HEK293 (cell line): Measurements from ENCODE around the gene CENPM.

Experiments
- CTCF ChIA-PET: fragments of 350-600 bp; formaldehyde crosslinking; extraction: SDS; loops from one replicate; lab custom pipeline; 2021; ENCODE audit warnings: antibody characterized with exemption; lab: Yijun Ruan, JAX
- POLR2A ChIA-PET: fragments of 300-600 bp; formaldehyde crosslinking; extraction: SDS; loops from one replicate; lab custom pipeline; 2020; ENCODE audit warnings: antibody characterized with exemption, inconsistent platforms; lab: Yijun Ruan, JAX
- H3K27ac ChIP-seq: fragments of 200-500 bp; sonication (Bioruptor generic); 2 replicates; pipeline ENCODE4 v1.5.1; 2014; ENCODE audit warnings: low read depth, low read length, control low read depth, inconsistent platforms; ENCODE audit errors: extremely low read depth
- H3K36me3 ChIP-seq, 2 experiments: fragments of 200-500 bp in 1 of 2; sonication (Bioruptor generic) in 1 of 2; 1 replicate in 1 of 2; 2 replicates in 1 of 2; pipeline ENCODE4 v1.5.1; 2014 to 2017; ENCODE audit warnings: inconsistent platforms in 2 of 2, low read length in 2 of 2; ENCODE audit not compliant: control insufficient read depth in 2 of 2, insufficient read depth in 1 of 2
- H3K4me1 ChIP-seq: fragments of 200-500 bp; sonication (Bioruptor generic); 2 replicates; pipeline ENCODE4 v1.5.1; 2014; ENCODE audit warnings: mild to moderate bottlenecking, low read length, inconsistent platforms; ENCODE audit not compliant: control insufficient read depth, insufficient read depth
- H3K4me3 ChIP-seq: 2 replicates; pipeline ENCODE4 v1.5.1; 2011; ENCODE audit warnings: low read depth, mild to moderate bottlenecking, control low read depth, low read length, moderate library complexity
- H3K9me3 ChIP-seq: fragments of 200-500 bp; sonication (Bioruptor generic); 2 replicates; pipeline ENCODE4 v1.5.1; 2014; ENCODE audit warnings: low read depth, low read length, inconsistent platforms; ENCODE audit not compliant: control insufficient read depth, insufficient read depth
- GLIS2 ChIP-seq: fragments of 450-650 bp; formaldehyde crosslinking; IDR thresholded peaks from 2 replicates; pipeline ENCODE4 v1.5.1; 2016; ENCODE audit warnings: missing biosample characterization, missing genetic modification characterization
- TRIM28 ChIP-seq: IDR thresholded peaks from 2 replicates; pipeline ENCODE4 v1.6.1; 2011; ENCODE audit warnings: low read length, control low read depth, borderline replicate concordance
- ZBTB11 ChIP-seq: fragments of 450-650 bp; formaldehyde crosslinking; conservative IDR thresholded peaks from 2 replicates; pipeline ENCODE4 v1.5.1; 2016; ENCODE audit warnings: low read depth, missing biosample characterization, missing genetic modification characterization
- ZBTB49 ChIP-seq: fragments of 450-650 bp; formaldehyde crosslinking; IDR thresholded peaks from 2 replicates; pipeline ENCODE4 v1.5.1; 2016; ENCODE audit warnings: missing biosample characterization, missing genetic modification characterization, low read depth
- ZBTB6 ChIP-seq: fragments of 450-650 bp; formaldehyde crosslinking; IDR thresholded peaks from 2 replicates; pipeline ENCODE4 v1.5.1; 2017; ENCODE audit warnings: missing biosample characterization, missing genetic modification characterization
- ZBTB7A ChIP-seq: fragments of 450-650 bp; formaldehyde crosslinking; IDR thresholded peaks from 2 replicates; pipeline ENCODE4 v1.5.1; 2016; ENCODE audit warnings: low read depth, missing biosample characterization, missing genetic modification characterization
- ZNF121 ChIP-seq: fragments of 450-650 bp; formaldehyde crosslinking; IDR thresholded peaks from 2 replicates; pipeline ENCODE4 v1.5.1; 2016; ENCODE audit warnings: missing biosample characterization, missing genetic modification characterization

Gene CENPM

DNA sequence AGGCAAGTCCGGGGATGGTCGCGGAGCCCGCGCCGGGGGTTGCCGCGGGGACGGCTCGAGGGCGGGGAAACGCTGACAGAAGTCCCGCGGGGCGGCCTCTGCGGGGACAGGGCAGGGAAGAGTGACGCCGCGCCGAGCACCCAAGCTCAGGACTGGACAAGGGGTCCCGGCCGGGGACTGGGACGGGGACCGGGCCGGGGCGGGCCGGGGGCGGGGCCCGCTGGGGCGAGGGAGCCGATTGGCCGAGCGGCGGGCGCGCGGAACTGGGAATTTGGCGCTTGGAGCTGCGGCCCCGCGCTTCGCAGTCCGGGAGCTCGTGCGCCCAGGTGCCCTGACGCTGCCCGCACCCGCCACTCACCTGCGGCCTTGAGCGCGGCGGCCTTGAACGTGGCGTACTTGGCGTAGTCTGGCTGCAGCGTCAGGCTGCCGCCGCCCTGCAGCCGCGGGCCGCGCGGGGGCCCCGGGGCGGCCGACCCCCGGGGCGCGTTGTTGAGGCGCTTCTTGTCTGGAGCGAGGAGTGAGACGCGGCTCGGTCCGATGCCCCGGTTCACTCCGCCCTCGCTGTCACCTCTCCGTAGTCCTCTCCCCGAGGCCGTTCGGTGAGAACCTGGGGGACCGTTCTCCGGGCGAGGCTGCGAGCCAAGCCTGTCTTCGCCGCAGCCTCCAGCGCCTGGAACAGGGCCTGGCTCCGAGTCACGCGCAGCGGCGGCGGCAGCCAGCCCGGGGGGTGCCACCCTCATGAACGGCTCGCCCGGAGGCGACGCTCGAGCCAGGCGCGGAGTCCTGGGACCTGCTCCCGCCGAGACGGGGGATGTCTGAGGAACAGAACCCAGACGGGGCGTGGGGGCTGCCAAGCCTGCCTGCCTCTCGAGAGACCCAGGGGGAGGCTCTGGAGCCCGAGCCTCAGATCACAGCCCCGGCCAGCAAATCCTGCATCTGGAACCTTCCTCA lies 36.6 kb downstream of the CENPM start:
- H3K4me1 ChIP-seq = no peaks in the 10 kb centered on the region; the same call in 1 of the 2 replicates
- CTCF ChIA-PET = interaction anchor here (1.9 kb wide), 1 partner anchor 164 kb away, joined by 5 read pairs; no protein-coding TSS in a partner anchor
- H3K36me3 ChIP-seq = peaks cover 0 to 24% of the 10 kb centered on the region in 2 experiments; a peak in 1 of 3 replicates
- no peak overlapping the region for H3K27ac ChIP-seq
- H3K9me3 ChIP-seq = no peaks in the 10 kb centered on the region
- no peak overlapping the region for H3K4me3 ChIP-seq
- TF ChIP-seq ZBTB6 (tag by site-specific recombination) (peak; percentile 68), ZNF121 (tag by site-specific recombination) (no peak)
- POLR2A ChIA-PET = interaction anchor here (1.8 kb wide), 1 partner anchor 9 kb away, joined by 5 read pairs; no protein-coding TSS in a partner anchor

DNA sequence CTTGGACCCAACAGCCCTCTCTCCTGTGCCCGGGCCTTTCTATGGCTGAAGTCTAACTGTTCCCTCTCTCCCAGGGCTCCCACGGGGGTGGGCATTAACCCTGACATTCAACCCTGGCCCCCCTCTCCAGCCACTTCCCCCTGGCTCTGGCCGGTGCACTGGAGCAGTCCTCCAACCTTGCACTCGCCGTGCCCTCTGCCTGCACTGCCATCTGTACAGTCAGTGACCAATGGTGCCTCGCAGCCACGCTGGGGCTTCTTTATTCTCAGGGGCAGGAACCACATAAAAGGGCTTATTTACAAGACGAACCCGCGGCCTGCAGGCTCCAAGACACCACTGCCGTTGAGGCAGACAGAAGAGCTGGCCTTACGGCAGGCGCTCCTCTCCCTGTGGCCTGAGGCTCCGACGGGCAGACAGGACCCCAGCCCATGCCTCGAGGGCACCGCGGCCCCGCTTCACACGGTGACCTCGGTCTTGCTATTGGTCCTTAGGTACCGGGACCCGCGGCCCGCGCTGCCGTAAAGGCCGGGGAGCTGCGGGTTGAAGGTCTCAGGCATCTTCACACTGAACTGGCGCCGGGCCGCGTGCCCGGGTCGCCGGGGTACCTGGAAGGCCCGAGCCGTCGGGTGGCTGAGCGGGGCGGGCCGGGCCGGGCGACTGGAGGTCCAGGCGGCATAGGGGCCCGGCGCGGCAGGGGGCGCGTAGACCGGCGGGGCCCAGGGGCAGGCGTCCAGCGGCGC lies 37.5 kb downstream of the CENPM start:
- CTCF ChIA-PET = interaction anchor here (1.9 kb wide), 1 partner anchor 163 kb away, joined by 5 read pairs; no protein-coding TSS in a partner anchor
- H3K4me3 ChIP-seq = no peak overlapping the region
- TF ChIP-seq GLIS2 (tag by site-specific recombination) = 0 out of 2 replicates have a peak, but pooled peaks have one; percentile 3
- TF ChIP-seq TRIM28 = no peak
- no peak for TF ChIP-seq ZBTB7A (tag by site-specific recombination)
- no peak for TF ChIP-seq ZBTB11 (tag by site-specific recombination)
- no peak for TF ChIP-seq ZBTB49 (tag by site-specific recombination)
- TF ChIP-seq, all 188 proteins: peak for 1
- H3K36me3 ChIP-seq = peaks cover 0 to 33% of the 10 kb centered on the region in 2 experiments; a peak in 1 of 3 replicates
- H3K9me3 ChIP-seq = no peaks in the 10 kb centered on the region
- H3K4me1 ChIP-seq = no peaks in the 10 kb centered on the region; the same call in 1 of the 2 replicates
- POLR2A ChIA-PET = interaction anchor here (1.8 kb wide), 1 partner anchor 10 kb away, joined by 5 read pairs; no protein-coding TSS in a partner anchor
- H3K27ac ChIP-seq = no peak overlapping the region; the same call in 1 of the 2 replicates
